ENCODE data around the gene THOC5.

THOC5 gene

GRCh38 chr22:29483254-29483653 is 70.3 kb downstream of the THOC5 start:
- no peak for TF ChIP-seq CTCF (IDR thresholded peaks at IDR 0.05)

- no peak for TF ChIP-seq CTCF (IDR thresholded peaks at IDR 0.05)
Measured at GRCh38 chr22:29482726-29483125, 70.8 kb downstream of the THOC5 start.

- TF ChIP-seq CTCF (IDR thresholded peaks at IDR 0.05) = no peak
Measured at GRCh38 chr22:29482253-29482652, 71.3 kb downstream of the THOC5 start.

- no peak for TF ChIP-seq CTCF (IDR thresholded peaks at IDR 0.05)
Measured at GRCh38 chr22:29481265-29482000, 72.1 kb downstream of the THOC5 start.

- TF ChIP-seq CTCF (IDR thresholded peaks at IDR 0.05) = no peak
Measured at GRCh38 chr22:29480512-29481264, 72.9 kb downstream of the THOC5 start.

GRCh38 chr22:29480262-29480511 is 73.4 kb downstream of the THOC5 start:
- TF ChIP-seq CTCF (IDR thresholded peaks at IDR 0.05) = no peak

- TF ChIP-seq CTCF (IDR thresholded peaks at IDR 0.05) = no peak
Measured at GRCh38 chr22:29479417-29480261, 73.9 kb downstream of the THOC5 start, which contains the start of gene NEFH. TSS of gene NEFH (plus strand) at chr22:29480218. CDS start at chr22:29480263, 45 bp downstream.

All from LNCAP (cell line).